Osteoblast (primary cell): Measurements from ENCODE around the gene ZNRF2. TPM values are rescaled to one million over a fixed set of nuclear protein-coding genes. Genes with fewer than 3 reads are reported as not detected.
A peak's percentile ranks its signal among the peaks of the same experiment; 100 is the strongest.

ENCODE experiments used
- DNase-seq: peaks from one replicate; pipeline ENCODE4 v3.0.0; 2011; ENCODE audit warnings: low spot score, mixed read lengths; ENCODE audit not compliant: insufficient read length; ENCODE audit errors: missing footprints
- H2AFZ ChIP-seq: 2 replicates; pipeline ENCODE4 v1.6.0; 2011; ENCODE audit warnings: mild to moderate bottlenecking, low read length
- H3K27ac ChIP-seq: 2 replicates; pipeline ENCODE4 v1.5.1; 2011; ENCODE audit warnings: mild to moderate bottlenecking, low read depth, low read length, moderate library complexity
- H3K27me3 ChIP-seq: 2 replicates; pipeline ENCODE4 v1.6.0; 2012; ENCODE audit warnings: mild to moderate bottlenecking, control low read depth, inconsistent platforms, low read length, moderate library complexity; ENCODE audit not compliant: insufficient read depth
- H3K36me3 ChIP-seq: 2 replicates; pipeline ENCODE4 v1.5.1; 2011; ENCODE audit warnings: mild to moderate bottlenecking, low read length, control low read depth, moderate library complexity; ENCODE audit not compliant: insufficient read depth
- H3K4me1 ChIP-seq: 2 replicates; pipeline ENCODE4 v1.5.1; 2011; ENCODE audit warnings: mild to moderate bottlenecking, low read length, control low read depth, moderate library complexity; ENCODE audit not compliant: insufficient read depth
- H3K4me2 ChIP-seq: 2 replicates; pipeline ENCODE4 v1.6.0; 2011; ENCODE audit warnings: mild to moderate bottlenecking, low read length; ENCODE audit not compliant: insufficient read depth
- H3K4me3 ChIP-seq: fragments of 200-600 bp; sonication (generic); 3 replicates; pipeline ENCODE4 v1.5.1; 2012; ENCODE audit warnings: mild to moderate bottlenecking, low read length, inconsistent platforms; ENCODE audit not compliant: insufficient read depth
- H3K79me2 ChIP-seq: 2 replicates; pipeline ENCODE4 v1.6.0; 2012; ENCODE audit warnings: mild to moderate bottlenecking, low read length, control low read depth, inconsistent platforms; ENCODE audit not compliant: insufficient read depth
- H3K9me3 ChIP-seq: 2 replicates; pipeline ENCODE4 v1.5.1; 2011; ENCODE audit warnings: low read depth, low read length, control low read depth
- H4K20me1 ChIP-seq: 2 replicates; pipeline ENCODE4 v1.6.0; 2012; ENCODE audit warnings: mild to moderate bottlenecking, low read length, control low read depth; ENCODE audit not compliant: insufficient read depth
- total RNA-seq: library from RNA; depleted of rRNA; stranded (reverse); fragments of >200 nt; gene quantifications from 2 replicates; pipeline ENCODE4 v1.2.3, GENCODE V29; 2012
- TF ChIP-seq, protein P1 (sequence below): IDR thresholded peaks from 2 replicates; pipeline ENCODE4 v1.5.1; 2011; ENCODE audit warnings: mild to moderate bottlenecking, low read depth, low read length, moderate library complexity; ENCODE audit errors: extremely low read depth

ZNRF2 gene
- total RNA-seq, 1 donor: 12.7 TPM

DNA sequence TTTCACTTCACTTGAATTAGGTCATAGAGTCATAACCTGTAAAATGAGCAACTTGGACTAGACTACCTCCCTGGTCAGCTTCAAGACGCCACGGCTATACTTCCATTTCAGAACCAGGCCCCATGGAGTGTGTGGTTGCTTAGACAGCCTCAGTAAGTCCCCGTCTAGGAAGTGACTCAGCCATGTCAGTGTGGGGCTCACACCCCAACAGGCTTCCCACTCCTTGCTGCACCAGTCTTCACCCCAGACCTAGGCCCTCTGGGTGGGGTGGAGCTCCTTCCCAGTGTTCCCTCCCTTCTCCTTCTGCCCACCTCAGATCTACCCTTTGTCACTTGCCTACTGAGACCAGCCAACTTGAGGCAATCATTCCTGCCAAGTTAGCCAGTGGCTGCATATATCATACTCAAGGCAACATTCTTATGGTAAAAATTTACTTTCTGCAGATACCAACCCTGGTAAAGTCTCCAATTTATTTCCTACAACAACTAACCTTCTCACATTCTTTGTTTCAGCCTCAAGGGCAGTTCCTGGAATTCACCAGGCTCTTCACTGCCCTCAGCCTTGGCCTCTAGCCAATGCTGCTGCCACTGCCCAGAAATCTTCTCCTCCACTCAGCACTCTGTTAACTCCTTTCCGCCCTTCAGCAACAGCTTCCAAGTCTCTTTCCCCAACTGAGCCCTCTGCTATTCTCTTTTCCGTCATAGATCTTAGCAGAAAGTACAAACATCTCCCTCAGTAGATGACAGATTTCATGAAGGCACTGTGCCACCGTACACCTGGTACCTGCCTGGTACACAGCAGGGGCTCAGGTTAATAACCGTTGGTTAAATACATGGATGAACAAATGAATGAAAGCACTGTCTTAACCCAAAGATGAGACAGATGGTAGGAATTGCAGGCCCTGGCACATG is 31.3 kb upstream of the ZNRF2 start:
- TF ChIP-seq, protein P1, sequence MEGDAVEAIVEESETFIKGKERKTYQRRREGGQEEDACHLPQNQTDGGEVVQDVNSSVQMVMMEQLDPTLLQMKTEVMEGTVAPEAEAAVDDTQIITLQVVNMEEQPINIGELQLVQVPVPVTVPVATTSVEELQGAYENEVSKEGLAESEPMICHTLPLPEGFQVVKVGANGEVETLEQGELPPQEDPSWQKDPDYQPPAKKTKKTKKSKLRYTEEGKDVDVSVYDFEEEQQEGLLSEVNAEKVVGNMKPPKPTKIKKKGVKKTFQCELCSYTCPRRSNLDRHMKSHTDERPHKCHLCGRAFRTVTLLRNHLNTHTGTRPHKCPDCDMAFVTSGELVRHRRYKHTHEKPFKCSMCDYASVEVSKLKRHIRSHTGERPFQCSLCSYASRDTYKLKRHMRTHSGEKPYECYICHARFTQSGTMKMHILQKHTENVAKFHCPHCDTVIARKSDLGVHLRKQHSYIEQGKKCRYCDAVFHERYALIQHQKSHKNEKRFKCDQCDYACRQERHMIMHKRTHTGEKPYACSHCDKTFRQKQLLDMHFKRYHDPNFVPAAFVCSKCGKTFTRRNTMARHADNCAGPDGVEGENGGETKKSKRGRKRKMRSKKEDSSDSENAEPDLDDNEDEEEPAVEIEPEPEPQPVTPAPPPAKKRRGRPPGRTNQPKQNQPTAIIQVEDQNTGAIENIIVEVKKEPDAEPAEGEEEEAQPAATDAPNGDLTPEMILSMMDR: no peak
- H3K4me3 ChIP-seq: no peak overlapping the region
- H4K20me1 ChIP-seq: no peaks in the 10 kb centered on the region
- no peak for DNase-seq
- H3K79me2 ChIP-seq: no peaks in the 10 kb centered on the region
- H3K27me3 ChIP-seq: no peaks in the 10 kb centered on the region
- no peaks in the 10 kb centered on the region for H3K36me3 ChIP-seq
- H2AFZ ChIP-seq: no peak overlapping the region
- H3K4me1 ChIP-seq: peaks cover 8% of the 10 kb centered on the region
- H3K9me3 ChIP-seq: no peaks in the 10 kb centered on the region
- peak overlapping the region; percentile 35 for H3K4me2 ChIP-seq
- no peak overlapping the region for H3K27ac ChIP-seq

DNA sequence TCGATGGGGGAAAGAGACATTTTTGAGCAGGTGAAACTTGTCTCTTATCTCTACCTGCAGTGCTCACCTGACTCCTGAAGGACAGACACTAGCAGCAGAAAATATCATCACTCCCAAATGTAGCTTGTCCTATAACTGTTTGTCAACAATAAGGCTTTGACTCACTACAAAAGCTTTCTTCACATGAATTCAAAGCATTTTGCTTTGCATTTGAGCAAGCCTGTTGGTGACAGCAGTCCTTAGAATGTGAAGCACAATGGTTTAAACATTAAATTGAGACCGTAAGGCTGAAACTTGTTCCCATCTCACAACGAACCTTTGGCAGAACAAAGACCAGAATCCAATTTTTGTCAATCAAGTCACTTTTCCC is 30.6 kb upstream of the ZNRF2 start:
- peaks cover 8% of the 10 kb centered on the region for H3K4me1 ChIP-seq
- TF ChIP-seq, protein P1: no peak
- H4K20me1 ChIP-seq: no peaks in the 10 kb centered on the region
- DNase-seq: no peak
- no peak overlapping the region for H2AFZ ChIP-seq
- no peak overlapping the region for H3K27ac ChIP-seq
- H3K79me2 ChIP-seq: no peaks in the 10 kb centered on the region
- no peak overlapping the region for H3K4me2 ChIP-seq
- no peak overlapping the region for H3K4me3 ChIP-seq
- H3K9me3 ChIP-seq: no peaks in the 10 kb centered on the region
- H3K36me3 ChIP-seq: no peaks in the 10 kb centered on the region
- no peaks in the 10 kb centered on the region for H3K27me3 ChIP-seq

DNA sequence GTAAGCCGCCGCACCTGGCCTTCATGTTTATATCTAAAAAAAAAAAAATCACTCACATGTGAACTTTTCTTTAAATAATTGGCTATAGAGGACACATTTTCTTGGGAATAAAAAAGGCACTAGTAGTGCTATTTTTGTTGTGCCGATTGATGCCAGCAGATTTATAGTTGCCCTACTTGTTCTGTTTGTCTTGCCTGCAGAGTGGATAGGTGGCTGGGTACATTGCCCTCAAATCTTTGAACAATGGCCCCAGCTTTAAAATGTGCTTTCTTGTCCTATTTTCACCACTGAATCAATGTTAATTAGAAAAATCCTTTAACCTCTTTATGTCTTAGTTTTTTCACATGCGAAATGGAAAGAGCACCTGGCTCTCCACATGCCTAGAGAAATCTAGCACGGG is 30.1 kb upstream of the ZNRF2 start:
- peaks cover 8% of the 10 kb centered on the region for H3K4me1 ChIP-seq
- H3K36me3 ChIP-seq: no peaks in the 10 kb centered on the region
- DNase-seq: no peak
- H2AFZ ChIP-seq: no peak overlapping the region
- TF ChIP-seq, protein P1: no peak
- H3K27me3 ChIP-seq: no peaks in the 10 kb centered on the region
- H4K20me1 ChIP-seq: no peaks in the 10 kb centered on the region
- no peak overlapping the region for H3K4me2 ChIP-seq
- H3K79me2 ChIP-seq: no peaks in the 10 kb centered on the region
- H3K27ac ChIP-seq: no peak overlapping the region
- H3K9me3 ChIP-seq: no peaks in the 10 kb centered on the region
- no peak overlapping the region for H3K4me3 ChIP-seq

DNA sequence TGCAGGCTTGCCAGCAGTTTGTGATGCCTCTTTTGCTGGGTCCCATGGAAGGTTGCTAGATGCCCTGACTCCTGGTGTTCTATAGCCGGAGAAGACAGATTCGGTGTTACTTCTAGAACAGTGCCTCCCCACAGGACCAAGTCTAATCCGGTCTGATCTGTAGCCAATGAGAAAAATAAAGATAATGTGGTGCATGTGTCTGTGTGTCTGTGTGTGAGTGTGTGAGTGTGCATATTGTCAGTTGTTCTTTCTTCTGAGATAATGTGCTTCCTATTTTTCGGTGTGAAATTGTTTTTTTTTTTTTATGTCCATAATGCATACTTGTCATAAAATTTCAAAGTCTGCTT is 29.7 kb upstream of the ZNRF2 start:
- H3K27ac ChIP-seq: no peak overlapping the region
- H3K79me2 ChIP-seq: no peaks in the 10 kb centered on the region
- H3K4me1 ChIP-seq: peaks cover 8% of the 10 kb centered on the region
- H4K20me1 ChIP-seq: no peaks in the 10 kb centered on the region
- no peaks in the 10 kb centered on the region for H3K27me3 ChIP-seq
- H3K4me3 ChIP-seq: no peak overlapping the region
- H3K9me3 ChIP-seq: no peaks in the 10 kb centered on the region
- DNase-seq: no peak
- H3K36me3 ChIP-seq: no peaks in the 10 kb centered on the region
- no peak overlapping the region for H2AFZ ChIP-seq
- H3K4me2 ChIP-seq: no peak overlapping the region
- TF ChIP-seq, protein P1: no peak
